DMS153 treated with DMSO at 0.1 percent for 48 hours (cell line): Measurements from ENCODE around the gene DDR1.

Experiments
- DNase-seq: peaks from one replicate; lab custom pipeline; 2025; ENCODE audit not compliant: unreplicated experiment; lab: John Stamatoyannopoulos, UW

DDR1 gene

GRCh38 chr6:30880698-30881252, 3.5 kb upstream of the DDR1 start:
- DNase-seq = no peak

- DNase-seq = no peak
Measured at GRCh38 chr6:30881392-30882203, 2.7 kb upstream of the DDR1 start.

GRCh38 chr6:30882204-30882758, 2.0 kb upstream of the DDR1 start:
- no peak for DNase-seq

- peak; percentile 49 for DNase-seq
Measured at GRCh38 chr6:30882759-30883684, 1.3 kb upstream of the DDR1 start.

GRCh38 chr6:30884521-30885480, 482 bp downstream of the DDR1 start:
- no peak for DNase-seq

- no peak for DNase-seq
Measured at GRCh38 chr6:30885481-30885998, 1.2 kb downstream of the DDR1 start.

GRCh38 chr6:30885999-30886896, 1.9 kb downstream of the DDR1 start:
- peak; percentile 49 for DNase-seq

- no peak for DNase-seq
Measured at GRCh38 chr6:30886897-30887255, 2.6 kb downstream of the DDR1 start.

GRCh38 chr6:30887901-30888815, 3.8 kb downstream of the DDR1 start:
- DNase-seq = no peak

GRCh38 chr6:30888816-30889495, 4.6 kb downstream of the DDR1 start:
- DNase-seq = no peak

GRCh38 chr6:30889496-30889885, 5.2 kb downstream of the DDR1 start:
- DNase-seq = no peak

GRCh38 chr6:30889921-30890645, 5.8 kb downstream of the DDR1 start:
- peak; percentile 19 for DNase-seq

GRCh38 chr6:30890646-30891449, 6.5 kb downstream of the DDR1 start:
- no peak for DNase-seq

- no peak for DNase-seq
Measured at GRCh38 chr6:30891450-30891723, 7.1 kb downstream of the DDR1 start.

- DNase-seq = no peak
Measured at GRCh38 chr6:30891816-30892538, 7.7 kb downstream of the DDR1 start.
